GM21526 (cell line): ENCODE measurements around the gene RASGRF2.

Source experiments
- ATAC-seq: cut with Tn5 transposase; IDR thresholded peaks from one replicate; pipeline ENCODE4 v1.9.1; 2021; ENCODE audit warnings: moderate library complexity; ENCODE audit not compliant: unreplicated experiment, low FRiP score

Gene RASGRF2

GRCh38 chr5:81188962-81189361 lies 228.8 kb downstream of the RASGRF2 start:
- no peak for ATAC-seq

- no peak for ATAC-seq
These were observed 229.8 kb downstream of the RASGRF2 start for GRCh38 chr5:81189875-81190498.

- no peak for ATAC-seq
These were observed 231.7 kb downstream of the RASGRF2 start for GRCh38 chr5:81191726-81192372.

- ATAC-seq = no peak
These were observed 232.2 kb downstream of the RASGRF2 start for GRCh38 chr5:81192373-81192750.

DNA sequence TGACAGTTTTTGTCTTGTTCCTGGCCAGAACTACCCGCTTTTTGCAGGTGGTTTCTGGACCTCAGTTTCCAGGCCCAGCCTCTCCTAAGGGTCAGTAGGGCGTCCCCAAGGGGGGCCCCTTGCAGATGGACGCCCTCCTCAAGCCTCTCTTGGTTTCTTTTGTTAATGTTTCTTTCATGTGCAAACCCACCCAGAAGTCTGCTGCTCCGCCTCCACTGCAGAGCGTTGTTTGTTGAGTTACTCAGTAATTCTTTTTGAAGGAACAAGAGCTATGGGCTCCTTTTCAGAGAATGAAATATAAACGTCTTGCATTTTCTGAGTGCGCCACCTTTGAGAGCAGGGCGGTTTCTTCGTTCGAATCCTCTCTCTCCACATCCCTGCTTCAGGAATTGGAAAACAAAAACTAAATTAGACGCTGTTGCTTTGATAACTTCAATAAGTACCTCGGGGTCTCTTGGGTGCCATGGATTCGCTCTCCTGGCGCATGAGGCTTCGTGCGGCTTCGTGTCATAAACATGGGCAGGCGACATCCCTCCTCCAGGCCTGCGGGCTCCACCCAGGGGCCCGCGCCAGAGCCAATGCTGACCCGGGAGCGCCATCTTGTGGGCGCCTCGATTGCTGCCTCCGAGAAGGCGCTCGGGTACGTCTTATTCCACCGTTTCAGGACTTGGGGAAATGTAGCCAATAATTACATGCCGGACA lies 234.6 kb downstream of the RASGRF2 start:
- ATAC-seq = peak; percentile 90

GRCh38 chr5:81195335-81195929 lies 235.3 kb downstream of the RASGRF2 start:
- ATAC-seq = no peak

- ATAC-seq = no peak
These were observed 242.5 kb downstream of the RASGRF2 start for GRCh38 chr5:81202655-81203054.

- no peak for ATAC-seq
These were observed 243.6 kb downstream of the RASGRF2 start for GRCh38 chr5:81203729-81204128.

- ATAC-seq = no peak
These were observed 244.0 kb downstream of the RASGRF2 start for GRCh38 chr5:81204205-81204604.

DNA sequence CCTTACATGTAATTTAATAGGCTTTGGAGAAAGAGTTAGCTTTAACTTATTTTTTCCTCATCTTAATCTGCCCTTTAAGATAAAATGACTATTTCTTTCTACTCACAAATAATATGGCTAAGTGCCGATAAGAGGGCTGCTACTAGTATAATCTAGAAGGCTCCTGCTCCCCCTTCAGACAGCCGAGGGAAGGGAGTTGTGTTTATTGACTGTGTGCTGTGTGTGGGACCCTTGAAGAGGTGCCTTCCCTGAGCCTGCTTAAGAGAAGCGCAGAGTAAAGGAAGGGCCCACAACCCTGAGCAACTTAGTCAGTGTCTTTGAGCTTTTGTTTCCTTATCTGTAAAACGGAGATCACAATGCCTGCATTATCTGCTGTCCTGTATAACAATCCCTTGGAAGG lies 244.9 kb downstream of the RASGRF2 start:
- no peak for ATAC-seq

DNA sequence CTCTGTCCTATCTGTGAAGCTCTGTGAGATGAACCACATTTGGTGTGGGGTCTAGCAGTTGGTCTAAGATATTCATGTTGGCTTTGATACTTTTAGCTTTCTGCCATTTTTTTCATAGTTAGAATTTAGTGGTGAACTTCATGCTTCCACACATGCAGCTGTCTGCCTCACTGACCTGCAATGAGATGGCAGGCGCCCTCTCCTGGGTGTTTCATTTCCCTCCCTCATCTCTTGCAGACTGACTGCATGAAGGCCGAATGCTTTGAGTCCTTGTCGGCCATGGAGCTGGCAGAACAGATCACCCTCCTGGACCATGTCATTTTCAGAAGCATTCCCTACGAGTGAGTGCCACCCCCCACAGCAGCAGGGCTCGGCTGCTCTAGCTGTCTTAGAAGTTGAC lies 246.8 kb downstream of the RASGRF2 start:
- ATAC-seq = no peak

- ATAC-seq = no peak
These were observed 248.7 kb downstream of the RASGRF2 start for GRCh38 chr5:81208904-81209303.

DNA sequence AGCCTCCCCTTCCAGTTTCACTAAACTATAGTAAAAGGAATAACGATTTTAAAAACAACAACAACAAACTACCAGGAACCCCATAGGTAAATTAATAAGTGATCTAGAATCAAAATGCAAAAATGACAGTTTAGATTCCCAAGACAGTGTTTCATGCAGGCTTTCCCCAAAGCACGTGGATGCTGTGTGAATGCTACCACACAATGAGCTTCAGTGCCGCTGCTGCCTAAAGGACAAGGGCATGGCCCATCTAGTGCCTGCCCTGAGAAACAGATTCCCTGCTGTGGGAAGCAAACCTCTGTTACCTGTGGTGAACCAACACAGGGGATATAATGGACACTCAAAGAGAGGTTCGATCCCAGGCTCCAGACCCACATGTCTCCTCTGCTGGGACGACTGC lies 249.2 kb downstream of the RASGRF2 start:
- ATAC-seq = no peak

DNA sequence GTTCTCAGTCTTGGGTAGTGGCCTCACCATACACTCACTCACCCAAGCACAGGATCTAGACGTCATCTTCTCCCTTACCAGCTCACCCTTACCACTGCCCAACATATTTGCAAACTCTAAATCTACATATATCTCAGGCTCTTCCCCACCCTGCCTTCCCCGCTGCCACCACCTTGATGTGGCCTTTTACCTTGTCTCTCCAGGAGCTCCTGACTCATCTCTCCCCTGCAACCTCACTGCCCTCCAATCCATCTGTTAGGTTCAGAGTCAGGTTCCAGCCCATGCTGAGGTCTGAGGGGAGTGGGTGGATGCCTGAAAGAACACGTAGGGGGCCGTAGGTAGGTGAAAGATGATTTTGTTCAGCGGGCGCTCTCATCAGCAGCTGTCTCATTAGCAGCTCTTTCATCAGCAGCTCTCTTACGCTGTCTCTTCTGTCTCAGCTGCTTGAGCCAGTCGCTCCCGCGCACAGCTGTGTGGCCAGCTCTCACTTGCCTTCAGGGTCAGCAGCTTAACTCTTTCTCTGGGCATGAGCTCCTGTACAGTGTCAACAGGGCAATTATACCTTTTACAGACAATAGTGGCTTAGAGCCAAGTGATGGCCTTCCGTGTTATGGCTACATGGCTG lies 249.8 kb downstream of the RASGRF2 start:
- ATAC-seq = no peak

DNA sequence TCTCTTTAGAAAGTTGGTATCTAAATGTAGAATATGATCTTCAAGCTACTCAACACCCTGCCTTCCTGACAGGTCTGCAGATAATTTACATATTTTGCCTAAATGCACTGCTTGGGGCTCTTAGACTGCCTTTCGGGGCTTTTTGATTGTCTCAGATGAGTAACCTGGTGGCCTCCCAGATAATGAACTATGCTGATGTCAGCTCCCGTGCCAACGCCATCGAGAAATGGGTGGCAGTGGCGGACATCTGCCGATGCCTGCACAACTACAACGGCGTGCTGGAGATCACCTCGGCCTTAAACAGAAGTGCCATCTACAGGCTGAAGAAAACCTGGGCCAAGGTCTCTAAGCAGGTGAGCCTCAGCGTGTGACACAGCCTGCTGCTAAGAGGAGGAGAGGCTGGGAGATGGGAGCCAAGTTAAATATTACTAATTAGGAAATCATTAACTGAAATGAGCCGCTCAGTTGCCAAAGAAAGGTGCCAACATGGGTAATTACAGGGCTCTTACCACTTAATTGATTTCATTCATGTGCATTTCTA lies 252.1 kb downstream of the RASGRF2 start:
- peak; percentile 41 for ATAC-seq

- ATAC-seq = no peak
These were observed 252.9 kb downstream of the RASGRF2 start for GRCh38 chr5:81213070-81213469.

GRCh38 chr5:81214848-81215247 lies 254.7 kb downstream of the RASGRF2 start:
- ATAC-seq = no peak

DNA sequence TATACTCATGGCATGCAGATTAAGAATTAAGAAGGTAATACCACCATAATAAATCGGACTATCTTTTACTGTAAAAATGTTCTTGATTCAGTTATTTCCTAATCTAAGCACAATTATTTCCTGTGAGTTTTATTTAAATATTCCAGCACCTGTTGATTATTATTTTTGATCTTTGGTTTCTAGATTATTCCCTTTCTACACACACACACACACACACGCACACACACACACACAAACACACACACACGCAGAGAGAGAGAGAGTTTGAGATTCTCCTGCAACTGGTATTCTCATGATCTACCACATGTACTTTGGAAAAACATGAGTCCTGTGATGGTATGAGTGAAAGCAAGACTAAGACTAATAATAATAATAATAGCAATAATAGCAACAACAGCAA lies 256.0 kb downstream of the RASGRF2 start:
- no peak for ATAC-seq

- no peak for ATAC-seq
These were observed 259.2 kb downstream of the RASGRF2 start for GRCh38 chr5:81219389-81219788.

- no peak for ATAC-seq
These were observed 262.1 kb downstream of the RASGRF2 start for GRCh38 chr5:81222285-81222684.

- no peak for ATAC-seq
These were observed 265.3 kb downstream of the RASGRF2 start for GRCh38 chr5:81225463-81225862.
